NCI-H345 treated with DMSO at 0.1 percent for 48 hours (cell line): ENCODE data around the gene ST3GAL2.
"Not testable (repeated sequence)": the region's sequence is repeated elsewhere in the genome, so short reads cannot be mapped to it uniquely, and the experiment has no call there.

Experiments
- DNase-seq: peaks from one replicate; lab custom pipeline; 2025; ENCODE audit not compliant: unreplicated experiment; lab: John Stamatoyannopoulos, UW

The ST3GAL2 gene

DNA sequence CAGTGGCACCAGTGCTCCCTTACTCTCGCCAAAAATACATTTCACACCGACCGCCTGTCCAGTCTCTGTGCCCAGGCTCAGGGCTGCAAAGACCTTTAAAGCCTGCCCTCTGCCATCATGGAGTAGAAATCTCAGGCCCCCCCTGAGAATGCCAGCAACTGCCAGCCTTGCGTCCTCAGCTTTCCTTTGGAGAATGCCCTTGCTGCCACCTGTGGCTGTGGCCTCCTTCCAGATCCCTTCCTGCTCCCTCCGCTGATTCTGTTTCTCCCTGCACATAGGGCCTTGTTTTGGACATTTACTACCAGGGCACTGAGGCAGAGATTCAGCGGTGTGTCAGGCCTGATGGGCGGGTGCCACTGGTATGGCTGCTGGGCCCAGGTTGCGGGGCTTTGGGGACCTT is 28.7 kb upstream of the ST3GAL2 start:
- DNase-seq, result no peak

DNA sequence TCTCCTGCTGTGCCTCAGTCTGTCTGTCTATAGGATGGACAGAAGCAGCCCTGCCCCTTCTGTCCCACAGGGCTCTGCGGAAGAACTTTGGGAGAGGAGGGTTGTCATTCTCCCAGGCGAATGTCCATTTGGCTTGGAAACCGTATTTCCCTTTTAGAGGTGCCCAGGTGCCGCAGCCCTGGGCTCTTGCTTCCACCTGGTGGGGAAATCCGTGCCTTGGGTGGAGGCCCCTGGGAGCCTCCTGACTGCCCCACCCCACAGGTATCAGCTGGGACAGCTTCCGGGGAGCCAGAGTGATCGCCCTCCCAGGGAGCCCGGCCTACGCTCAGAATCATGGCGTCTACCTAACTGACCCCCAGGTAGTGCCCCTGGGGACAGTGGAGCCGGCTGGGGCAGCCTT is 28.2 kb upstream of the ST3GAL2 start:
- DNase-seq, result no peak

DNA sequence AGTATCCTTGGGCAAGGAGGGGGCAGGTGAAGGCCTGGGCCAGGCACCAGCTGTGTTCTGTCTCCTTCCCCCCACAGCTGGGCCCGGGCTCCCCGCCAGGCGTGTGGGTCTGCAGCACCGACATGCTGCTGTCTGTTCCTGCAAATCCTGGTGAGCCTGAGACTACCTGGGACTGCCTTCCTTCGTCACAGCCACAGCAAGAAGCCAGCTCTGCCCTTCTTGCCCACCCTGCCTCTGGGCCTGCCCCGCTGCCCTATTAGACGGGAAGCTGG is 27.8 kb upstream of the ST3GAL2 start:
- no peak for DNase-seq

GRCh38 chr16:70465999-70466804 is 27.3 kb upstream of the ST3GAL2 start:
- DNase-seq, result no peak

DNA sequence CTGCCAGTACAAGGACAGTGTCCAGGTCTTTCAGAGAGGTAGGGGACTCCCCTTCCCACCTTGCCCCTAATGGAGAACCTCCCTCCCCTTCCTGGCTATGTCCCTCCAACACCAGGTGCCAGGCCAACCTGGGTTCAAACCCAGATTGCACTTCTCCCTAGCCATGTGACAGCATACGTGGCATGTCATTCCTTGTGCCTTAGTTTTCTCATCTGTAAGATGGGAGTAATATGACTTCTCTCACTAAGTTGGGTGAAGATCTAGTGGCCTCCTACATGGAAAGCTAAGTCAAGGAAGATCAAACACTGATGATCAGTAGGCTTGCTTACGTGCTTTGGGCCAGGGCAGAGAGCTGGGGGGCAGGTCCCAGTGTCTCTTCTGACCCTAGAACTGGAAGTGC is 24.3 kb upstream of the ST3GAL2 start:
- no peak for DNase-seq

GRCh38 chr16:70460737-70461261 is 21.9 kb upstream of the ST3GAL2 start:
- DNase-seq, result no peak

GRCh38 chr16:70457446-70458166 is 18.7 kb upstream of the ST3GAL2 start:
- no peak for DNase-seq

DNA sequence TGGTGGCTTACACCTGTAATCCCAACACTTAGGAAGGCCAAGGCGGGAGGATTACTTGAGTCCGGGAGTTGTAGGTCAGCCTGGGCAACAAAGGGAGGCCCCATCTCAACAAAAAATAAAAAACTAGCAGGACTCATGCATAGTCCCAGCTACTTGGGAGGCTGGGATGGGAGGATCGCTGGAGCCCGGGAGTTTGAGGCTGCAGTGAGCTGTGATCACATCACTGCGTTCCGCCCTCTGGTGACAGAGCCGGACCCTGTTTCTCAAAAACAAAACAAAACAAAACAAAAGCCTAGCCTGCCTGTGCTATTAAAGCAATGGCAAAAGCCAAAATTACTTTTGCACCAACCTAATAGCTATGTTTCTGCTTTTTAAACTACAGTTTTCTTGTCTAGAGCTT is 17.0 kb upstream of the ST3GAL2 start:
- no peak for DNase-seq

DNA sequence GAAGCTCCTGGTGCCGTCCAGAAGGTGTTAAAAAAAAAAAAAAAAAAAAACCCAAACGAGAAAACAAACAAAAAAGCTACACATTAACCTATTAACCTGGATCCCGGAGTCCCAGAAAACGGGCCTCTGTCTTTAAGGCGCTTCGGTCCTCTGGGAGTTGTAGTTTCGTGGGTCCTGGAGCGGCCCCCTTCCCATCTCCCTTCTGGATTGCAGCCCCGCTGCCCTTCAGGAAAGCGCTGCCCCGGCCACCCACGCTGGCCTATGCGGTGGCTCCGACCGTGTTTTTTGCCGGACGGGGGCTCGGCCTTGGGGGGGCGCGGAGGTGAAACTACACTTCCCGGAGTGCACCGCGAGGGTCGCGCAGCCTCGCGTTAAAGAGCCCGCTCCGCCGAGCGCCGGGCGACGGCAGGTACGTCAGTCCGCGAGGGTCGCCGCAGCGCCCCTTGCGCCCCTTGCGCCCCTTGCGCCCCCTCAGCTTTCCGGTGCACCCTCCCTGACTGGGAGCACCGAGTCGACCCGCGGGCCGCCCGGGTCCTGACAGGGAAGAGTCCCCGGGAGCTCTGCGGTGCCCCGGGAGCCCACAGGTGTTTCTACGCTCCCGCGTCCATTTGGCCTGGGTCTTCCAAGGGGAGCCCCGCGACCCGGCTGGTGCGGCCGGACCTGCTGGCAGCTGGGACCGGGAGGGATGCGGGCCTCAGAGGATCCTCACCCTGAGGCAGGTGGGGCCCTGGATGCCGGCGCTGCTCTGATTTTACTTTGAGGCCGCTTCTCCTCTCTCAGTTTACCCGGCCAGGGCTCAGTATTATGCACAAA is 15.5 kb upstream of the ST3GAL2 start, which contains the start of gene FCSK:
Gene FCSK (plus strand): TSS at position 374 of the 813 bp plus-strand sequence. CDS start 8,596 bp downstream, outside the sequence.
- DNase-seq, result peak; percentile 29

- DNase-seq, result peak; percentile 17
Measured at GRCh38 chr16:70453892-70454221, 15.0 kb upstream of the ST3GAL2 start.

GRCh38 chr16:70453117-70453891 is 14.4 kb upstream of the ST3GAL2 start:
- no peak for DNase-seq

DNA sequence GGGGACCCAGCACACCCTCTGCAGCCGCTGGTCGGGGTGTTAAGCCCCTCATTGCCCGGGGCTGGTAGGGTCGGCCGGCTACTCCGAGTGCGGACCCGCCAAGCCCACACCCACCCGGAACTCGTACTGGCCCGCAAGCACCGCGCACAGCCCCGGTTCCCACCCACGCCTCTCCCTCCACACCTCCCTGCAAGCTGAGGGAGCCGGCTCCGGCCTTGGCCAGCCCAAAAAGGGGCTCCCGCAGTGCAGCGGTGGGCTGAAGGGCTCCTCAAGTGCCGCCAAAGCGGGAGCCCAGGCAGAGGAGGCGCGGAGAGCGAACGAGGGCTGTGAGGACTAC is 12.1 kb upstream of the ST3GAL2 start:
- not testable (repeated sequence) for DNase-seq

DNA sequence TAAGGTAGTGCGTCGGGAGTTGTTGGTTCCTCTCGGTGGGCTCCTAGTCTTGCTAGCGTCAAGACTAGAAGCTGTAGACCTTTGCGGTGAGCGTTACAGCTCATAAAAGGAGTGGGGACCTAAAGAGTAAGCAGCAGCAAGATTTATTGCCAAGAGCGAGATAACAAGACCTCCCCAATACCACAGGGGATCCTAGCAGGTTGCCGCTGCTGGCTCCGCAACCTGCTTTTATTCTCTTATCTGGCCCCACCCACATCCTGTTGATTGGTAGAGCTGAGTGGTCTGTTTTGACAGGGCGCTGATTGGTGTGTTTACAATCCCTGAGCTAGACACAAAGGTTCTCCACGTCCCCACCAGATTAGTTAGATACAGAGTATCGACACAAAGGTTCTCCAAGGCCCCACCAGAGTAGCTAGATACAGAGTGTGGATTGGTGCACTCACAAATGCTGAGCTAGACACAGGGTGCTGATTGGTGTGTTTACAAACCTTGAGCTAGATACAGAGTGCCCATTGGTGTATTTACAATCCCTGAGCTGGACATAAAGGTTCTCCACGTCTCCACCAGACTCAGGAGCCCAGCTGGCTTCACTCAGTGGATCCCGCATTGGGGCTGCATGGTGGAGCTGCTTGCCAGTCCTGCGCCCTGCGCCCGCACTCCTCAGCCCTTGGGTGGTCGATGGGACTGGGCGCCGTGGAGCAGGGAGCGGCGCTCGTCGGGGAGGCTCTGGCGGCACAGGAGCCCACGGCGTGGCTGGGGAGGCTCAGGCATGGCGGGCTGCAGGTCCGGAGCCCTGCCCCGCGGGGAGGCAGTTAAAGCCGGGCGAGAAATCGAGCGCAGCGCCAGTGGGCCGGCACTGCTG is 11.5 kb upstream of the ST3GAL2 start:
- not testable (repeated sequence) for DNase-seq

DNA sequence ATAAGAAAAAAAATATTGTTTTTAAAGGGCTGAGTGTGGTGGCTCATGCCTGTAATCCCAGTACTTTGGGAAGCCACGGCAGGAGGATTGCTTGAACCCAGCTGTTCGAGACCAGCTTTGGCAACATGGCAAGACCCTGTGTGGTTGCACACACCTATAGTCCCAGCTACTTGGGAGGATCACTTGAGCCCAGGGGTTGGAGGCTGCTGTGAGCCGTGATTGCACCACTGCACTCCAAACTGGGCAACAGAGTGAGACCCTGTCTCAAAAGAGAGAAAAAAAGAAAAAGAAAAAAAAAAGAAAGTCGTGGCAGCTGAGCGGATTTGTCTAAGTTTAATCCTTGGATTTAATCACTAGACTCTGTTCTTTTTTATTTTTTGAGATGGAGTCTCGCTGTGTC is 9.2 kb upstream of the ST3GAL2 start:
- DNase-seq, result no peak

- no peak for DNase-seq
Measured at GRCh38 chr16:70444249-70445063, 5.6 kb upstream of the ST3GAL2 start.

- no peak for DNase-seq
Measured at GRCh38 chr16:70442344-70442743, 3.4 kb upstream of the ST3GAL2 start.

DNA sequence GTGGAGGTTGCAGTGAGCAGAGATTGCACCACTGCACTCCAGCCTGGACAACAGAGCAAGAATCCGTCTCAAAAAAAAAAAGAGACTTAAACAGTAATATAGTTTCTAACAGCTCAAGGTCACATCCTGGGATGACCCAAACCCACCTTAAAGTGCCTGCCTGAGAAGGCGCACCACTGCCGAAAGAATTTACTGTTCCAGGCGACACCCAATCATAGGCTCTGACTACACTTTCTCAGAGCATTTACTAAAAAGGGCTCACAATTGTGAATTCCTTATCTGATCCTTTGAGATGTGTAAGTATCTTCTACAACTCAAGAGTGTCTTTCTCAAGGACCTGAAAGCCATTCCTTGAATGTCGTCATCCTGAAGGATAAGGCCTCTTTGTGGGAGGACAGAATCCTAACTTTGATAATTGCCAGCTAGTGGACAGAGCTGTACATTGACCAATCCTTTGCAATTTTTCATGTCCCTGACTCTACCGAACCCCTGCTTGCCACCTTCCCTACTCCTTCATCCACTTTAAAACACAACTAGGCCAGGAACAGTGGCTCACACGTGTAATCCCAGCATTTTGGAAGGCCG is 2.6 kb upstream of the ST3GAL2 start:
- no peak for DNase-seq

DNA sequence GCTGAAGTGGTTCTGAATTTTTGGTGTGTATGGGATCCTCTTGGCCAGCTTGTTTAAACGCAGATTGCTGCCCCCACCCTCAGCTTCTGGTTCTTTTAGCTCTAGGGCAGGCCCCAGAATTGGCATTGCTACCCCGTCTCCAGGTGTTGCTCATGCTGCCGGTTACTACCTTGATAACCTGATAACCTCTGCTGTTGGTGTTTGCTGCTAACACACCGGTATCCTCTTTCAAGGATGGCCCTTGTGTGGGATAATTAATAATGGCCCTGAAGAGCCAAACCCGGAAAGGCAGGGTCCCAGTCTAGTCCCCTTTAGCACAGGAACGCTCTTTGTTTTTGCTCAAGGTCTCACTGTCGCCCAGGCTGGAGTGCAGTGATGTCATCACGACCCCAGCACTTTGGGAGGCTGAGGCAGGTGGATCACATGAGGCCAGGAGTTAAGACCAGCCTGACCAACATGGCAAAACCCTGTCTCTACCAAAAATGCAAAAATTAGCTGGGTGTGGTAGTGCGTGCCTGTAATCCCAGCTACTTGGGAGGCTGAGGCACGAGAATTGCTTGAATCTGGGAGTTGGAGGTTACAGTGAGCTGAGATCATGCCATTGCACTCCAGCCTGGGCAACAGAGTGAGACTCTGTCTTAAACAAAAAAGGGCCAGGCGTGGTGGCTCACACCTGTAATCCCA is 1.3 kb upstream of the ST3GAL2 start:
- no peak for DNase-seq
